ENCODE results near the gene SAP30BP. TPM values are rescaled to one million over a fixed set of nuclear protein-coding genes. Genes with fewer than 3 reads are reported as not detected.

SAP30BP gene
- total and polyA plus RNA-seq, 2 donors (not counting 3 experiments of a cell fraction or from before 2014, with no cell fraction given): 116 to 151 TPM

- ChIA-PET CTCF (interaction anchor here (0.6 to 2.8 kb wide), 6 partner anchors 16 to 99 kb away, joined by 3 to 13 read pairs (median 4); partner anchors contain the start of gene SMIM5), POLR2A (no interaction called here)
- BruUV-seq (replicated peaks): no TSS peak
Measured at GRCh38 chr17:75731716-75732498, 64.8 kb downstream of the SAP30BP start.

GRCh38 chr17:75733471-75733870 lies 66.3 kb downstream of the SAP30BP start:
- H3K27ac ChIP-seq (ENCODE audit: insufficient read depth, low read depth, low read length): no peak overlapping the region
- TF ChIP-seq EZH2 (IDR thresholded peaks at IDR 0.05; ENCODE audit: borderline replicate concordance, low read depth, low read length, severe bottlenecking) (no peak), POLR2A (IDR thresholded peaks at IDR 0.05; ENCODE audit: low read depth, low read length) (no peak), MYC (IDR thresholded peaks at IDR 0.05; ENCODE audit: low read depth, low read length) (no peak), MAX (IDR thresholded peaks at IDR 0.05; ENCODE audit: insufficient read depth, insufficient read length) (no peak), CTCF (IDR thresholded peaks at IDR 0.05; ENCODE audit: extremely low read depth in 1 of 2, insufficient read depth in 1 of 2, low read depth in 1 of 2, low read length in 2 of 2) (no peak), JUN (IDR thresholded peaks at IDR 0.05; ENCODE audit: borderline replicate concordance, insufficient read depth, insufficient read length, low read depth) (no peak), GATA2 (IDR thresholded peaks at IDR 0.05; ENCODE audit: insufficient read depth, insufficient read length, low read depth, low read length) (no peak), FOS (IDR thresholded peaks at IDR 0.05; ENCODE audit: borderline replicate concordance, insufficient read depth, low read length) (no peak), POLR2AphosphoS5 (IDR thresholded peaks at IDR 0.05; ENCODE audit: insufficient read depth, low read depth, low read length) (no peak)
- H3K9me1 ChIP-seq (replicated peaks; ENCODE audit: control insufficient read depth, extremely low read depth, insufficient read depth, low read length): no peaks in the 10 kb centered on the region
- H2AFZ ChIP-seq (ENCODE audit: low read depth, low read length): no peak overlapping the region
- H4K20me1 ChIP-seq (replicated peaks; ENCODE audit: control insufficient read depth, extremely low read depth, insufficient read depth, low read length): no peaks in the 10 kb centered on the region
- no peak overlapping the region for H3K9ac ChIP-seq (replicated peaks; ENCODE audit: extremely low read depth, insufficient read depth, low read length)
- no peak overlapping the region for H3K4me3 ChIP-seq (replicated peaks in 1 of 3; ENCODE audit: insufficient read depth in 1 of 3, low read depth in 1 of 3, low read length in 3 of 3)
- DNase-seq (ENCODE audit: low read depth, low spot score) (no peak), FAIRE-seq (no peak)
- no peaks in the 10 kb centered on the region for H3K36me3 ChIP-seq (ENCODE audit: control insufficient read depth in 2 of 2, extremely low read depth in 1 of 2, insufficient read depth in 2 of 2, low read length in 2 of 2)
- H3K9me3 ChIP-seq (replicated peaks; ENCODE audit: control insufficient read depth, insufficient read depth, low read length): no peaks in the 10 kb centered on the region
- H3K79me2 ChIP-seq (ENCODE audit: control insufficient read depth, insufficient read depth, low read length): no peaks in the 10 kb centered on the region
- ChIA-PET POLR2A (no interaction called here), CTCF (interaction anchor here (1.0 to 1.1 kb wide), 2 partner anchors 14 to 100 kb away, joined by 3 to 5 read pairs; partner anchors contain the start of gene SMIM5)
- no TSS peak for BruUV-seq (replicated peaks)
- dilution Hi-C loops (cut with MboI; ENCODE audit: extremely low pct_ligation_motif_present, low sequenced_read_pairs): no loop called here
- no peaks in the 10 kb centered on the region for H3K27me3 ChIP-seq (ENCODE audit: control insufficient read depth in 2 of 2, insufficient read depth in 2 of 2, low read length in 2 of 2)
- intact Hi-C loops (cut with micrococcal nuclease): no loop called here
- no peak overlapping the region for H3K4me2 ChIP-seq (ENCODE audit: insufficient read depth, low read length)
- no peaks in the 10 kb centered on the region for H3K4me1 ChIP-seq (ENCODE audit: control insufficient read depth, extremely low read depth, insufficient read depth, low read length)

More at GRCh38 chr17:75731716-75732498, 64.8 kb downstream of the SAP30BP start:
- Histone ChIP-seq H3K4me3 (replicated peaks in 1 of 3; ENCODE audit: insufficient read depth in 1 of 3, low read depth in 1 of 3, low read length in 3 of 3) (no peak overlapping the region), H3K27ac (ENCODE audit: insufficient read depth, low read depth, low read length) (no peak overlapping the region), H3K4me1 (ENCODE audit: control insufficient read depth, extremely low read depth, insufficient read depth, low read length) (no peaks in the 10 kb centered on the region), H3K79me2 (ENCODE audit: control insufficient read depth, insufficient read depth, low read length) (no peaks in the 10 kb centered on the region), H3K4me2 (ENCODE audit: insufficient read depth, low read length) (no peak overlapping the region), H3K36me3 (ENCODE audit: control insufficient read depth in 2 of 2, extremely low read depth in 1 of 2, insufficient read depth in 2 of 2, low read length in 2 of 2) (no peaks in the 10 kb centered on the region), H3K9me1 (replicated peaks; ENCODE audit: control insufficient read depth, extremely low read depth, insufficient read depth, low read length) (no peaks in the 10 kb centered on the region), H4K20me1 (replicated peaks; ENCODE audit: control insufficient read depth, extremely low read depth, insufficient read depth, low read length) (no peaks in the 10 kb centered on the region), H2AFZ (ENCODE audit: low read depth, low read length) (no peak overlapping the region), H3K27me3 (ENCODE audit: control insufficient read depth in 2 of 2, insufficient read depth in 2 of 2, low read length in 2 of 2) (no peaks in the 10 kb centered on the region), H3K9ac (replicated peaks; ENCODE audit: extremely low read depth, insufficient read depth, low read length) (no peak overlapping the region), H3K9me3 (replicated peaks; ENCODE audit: control insufficient read depth, insufficient read depth, low read length) (no peaks in the 10 kb centered on the region)
- FAIRE-seq (no peak), DNase-seq (ENCODE audit: low read depth, low spot score) (no peak)
- dilution Hi-C loops (cut with MboI; ENCODE audit: extremely low pct_ligation_motif_present, low sequenced_read_pairs): no loop called here
- no peak for TF ChIP-seq MYC (IDR thresholded peaks at IDR 0.05; ENCODE audit: low read depth, low read length)
- intact Hi-C loops (cut with micrococcal nuclease): no loop called here

Measured in endothelial cell of umbilical vein (primary cell).